ENCODE data around the gene DDI2.

The DDI2 gene

DNA sequence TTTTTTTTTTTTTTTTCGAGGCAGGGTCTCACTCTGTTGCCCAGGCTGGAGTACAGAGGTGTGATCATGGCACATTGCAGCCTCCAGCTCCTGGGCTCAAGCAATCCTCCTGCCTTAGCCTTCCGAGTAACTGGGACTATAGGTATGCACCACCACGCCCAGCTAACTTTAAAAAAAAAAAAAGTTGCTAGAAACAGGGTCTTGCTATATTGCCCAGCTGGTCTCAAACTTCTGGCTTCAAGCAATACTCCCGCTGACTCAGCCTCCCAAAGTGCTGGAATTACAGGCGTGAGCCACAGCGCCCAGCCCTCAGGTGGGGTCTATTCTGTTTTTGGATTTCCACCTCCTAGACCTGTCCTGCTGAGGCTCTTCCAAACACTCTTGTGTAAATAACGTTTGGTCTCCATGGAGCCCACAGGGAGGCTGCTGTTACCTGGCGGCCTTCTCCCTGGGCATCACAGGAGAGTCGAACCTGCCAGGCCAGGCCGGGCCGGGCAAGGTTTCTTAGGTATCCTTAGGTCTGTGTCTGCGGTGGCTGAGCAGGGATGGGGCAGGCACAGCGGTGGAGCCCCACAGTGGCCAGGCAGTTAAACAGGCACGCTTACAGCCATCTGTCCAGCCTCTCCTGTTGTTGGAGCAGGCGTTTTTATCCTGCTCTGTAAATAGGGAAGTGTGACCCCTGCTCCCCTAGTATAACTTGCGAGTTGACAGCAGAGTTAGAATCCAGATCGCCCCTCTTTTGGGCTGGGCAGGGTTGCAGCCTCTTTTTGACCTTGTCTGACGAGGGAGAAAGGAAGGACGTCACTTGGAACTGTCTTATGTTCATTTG lies 85.7 kb downstream of the DDI2 start:
- no peak for DNase-seq (ENCODE audit: low spot score)

DNA sequence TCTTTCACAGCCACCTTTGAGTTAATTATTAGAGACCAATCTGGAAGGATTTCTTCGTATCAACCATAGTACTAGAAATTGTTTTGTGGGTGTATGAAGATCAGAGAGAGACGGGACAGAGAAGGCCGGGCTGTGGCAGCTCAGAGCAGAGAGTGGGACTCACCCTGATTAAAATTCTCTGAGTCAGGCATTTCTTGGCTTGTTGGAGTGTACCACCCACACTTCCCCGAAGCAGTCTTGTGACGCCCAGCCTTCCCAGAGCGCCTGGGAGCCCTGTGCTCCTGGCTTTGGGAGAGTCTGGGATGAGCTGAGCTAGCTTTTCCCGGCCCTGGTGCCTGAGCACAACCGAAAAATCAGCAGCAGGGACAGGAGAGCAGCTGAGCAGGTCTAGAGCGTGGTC lies 86.3 kb downstream of the DDI2 start:
- DNase-seq (ENCODE audit: low spot score): no peak

DNA sequence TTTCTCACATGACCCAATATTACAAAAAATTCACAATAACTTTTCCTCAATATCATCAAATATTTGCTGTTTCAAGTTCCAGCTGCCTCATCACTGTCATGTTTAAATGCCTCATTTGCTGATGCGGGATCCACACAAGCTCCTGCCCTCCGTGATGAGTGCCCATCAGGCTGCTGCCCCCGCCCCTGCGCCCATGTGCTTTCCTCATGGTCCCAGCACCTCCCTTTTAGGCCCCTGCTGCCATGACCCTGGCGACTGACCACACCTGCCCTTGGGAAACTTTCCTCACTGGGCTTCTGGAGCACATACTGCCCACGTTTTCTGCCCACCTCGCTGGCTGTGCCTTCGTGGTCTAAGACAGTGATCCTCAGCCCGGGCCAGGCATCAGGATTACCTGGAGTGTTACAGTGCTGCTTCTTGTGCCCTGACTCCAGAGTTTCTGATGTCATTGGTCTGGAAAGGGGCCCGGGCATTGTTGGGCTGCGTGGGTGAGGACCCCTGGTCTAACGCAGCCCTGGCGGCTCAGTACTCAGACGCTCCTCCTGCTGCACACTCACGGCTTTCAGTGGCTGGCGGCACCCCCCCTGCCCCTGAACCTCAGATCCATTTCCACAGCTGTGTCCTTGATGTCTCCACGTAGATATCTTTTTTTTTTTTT lies 87.4 kb downstream of the DDI2 start:
- DNase-seq (ENCODE audit: low spot score): no peak

DNA sequence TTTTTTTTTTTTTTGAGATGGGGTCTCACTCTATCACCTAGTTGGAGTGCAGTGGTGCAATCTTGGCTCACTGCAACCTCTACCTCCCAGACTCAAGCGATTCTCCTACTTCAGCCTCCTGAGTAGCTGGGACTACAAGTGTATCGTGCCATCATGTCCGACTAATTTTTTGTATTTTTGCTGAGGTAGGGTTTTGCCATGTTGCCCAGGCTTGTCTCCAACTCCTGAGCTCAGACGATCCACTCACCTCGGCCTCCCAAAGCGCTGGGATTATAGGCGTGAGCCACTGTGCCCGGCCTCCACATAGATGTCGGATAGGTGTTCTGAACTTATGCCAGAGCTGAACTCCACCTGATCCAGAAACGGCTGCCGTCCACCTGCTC lies 87.9 kb downstream of the DDI2 start:
- DNase-seq (ENCODE audit: low spot score): no peak

GRCh38 chr1:15706751-15707150 lies 89.5 kb downstream of the DDI2 start:
- no peak for DNase-seq (ENCODE audit: low spot score)

DNA sequence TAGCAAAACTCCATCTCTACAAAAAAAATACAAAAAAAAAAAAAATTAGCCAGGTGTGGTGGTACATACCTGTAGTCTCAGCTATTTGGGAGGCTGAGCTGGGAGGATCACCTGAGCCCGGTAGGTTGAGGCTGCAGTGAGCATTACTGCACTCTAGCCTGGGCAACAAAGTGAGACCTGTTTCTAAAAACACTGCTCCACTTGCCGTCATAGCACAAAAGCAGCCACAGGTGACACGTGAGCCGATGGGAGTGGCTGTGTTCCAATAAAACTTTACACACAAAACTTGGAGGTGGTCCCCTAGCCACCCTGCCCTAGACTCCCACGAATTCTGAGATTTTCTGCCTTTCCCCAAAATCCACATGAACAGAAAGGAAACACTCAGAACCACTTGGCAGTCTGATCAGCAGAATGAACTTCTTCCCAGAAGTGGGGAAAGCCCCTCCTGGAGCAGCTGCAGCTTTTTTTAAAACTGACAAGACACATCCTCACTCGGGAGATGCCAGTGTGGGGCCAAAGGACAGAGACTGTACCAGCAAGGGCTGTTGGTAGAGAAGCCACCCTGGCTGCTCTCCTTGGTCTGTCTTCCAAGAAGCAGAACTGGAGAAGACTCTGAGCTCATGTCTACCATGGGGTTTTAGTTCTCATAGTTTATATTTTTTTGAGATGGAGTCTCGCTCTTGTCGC lies 90.1 kb downstream of the DDI2 start:
- no peak for DNase-seq (ENCODE audit: low spot score)

DNA sequence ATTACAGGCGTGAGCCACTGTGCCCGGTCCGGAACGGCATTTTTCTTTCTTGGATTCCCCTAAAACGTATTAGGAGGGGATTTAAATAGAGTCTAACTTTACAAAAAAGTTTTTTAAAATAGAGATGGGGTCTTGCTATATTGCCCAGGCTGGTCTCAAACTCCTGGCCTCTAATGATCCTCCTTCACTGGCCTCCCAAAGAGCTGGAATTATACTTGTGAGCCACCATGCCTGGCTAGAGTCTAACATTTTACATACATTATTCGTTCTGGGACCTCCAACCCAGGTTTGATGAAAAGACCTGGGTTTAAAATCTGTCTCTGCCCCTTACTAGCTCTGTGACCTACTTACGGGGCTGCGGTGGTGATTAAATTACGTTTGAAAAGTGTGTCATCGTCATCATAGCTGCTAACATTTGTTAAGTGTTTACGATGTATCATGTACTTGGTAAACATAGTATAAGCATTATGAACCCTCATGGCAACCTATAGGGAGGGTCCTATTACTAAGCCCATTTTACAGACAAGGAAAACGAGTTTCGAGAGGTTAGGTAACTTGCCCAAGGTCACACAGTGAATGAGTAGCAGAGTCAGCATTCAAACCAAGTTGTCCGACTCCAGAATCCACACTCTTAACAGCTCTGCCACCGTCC lies 91.4 kb downstream of the DDI2 start:
- no peak for DNase-seq (ENCODE audit: low spot score)

DNA sequence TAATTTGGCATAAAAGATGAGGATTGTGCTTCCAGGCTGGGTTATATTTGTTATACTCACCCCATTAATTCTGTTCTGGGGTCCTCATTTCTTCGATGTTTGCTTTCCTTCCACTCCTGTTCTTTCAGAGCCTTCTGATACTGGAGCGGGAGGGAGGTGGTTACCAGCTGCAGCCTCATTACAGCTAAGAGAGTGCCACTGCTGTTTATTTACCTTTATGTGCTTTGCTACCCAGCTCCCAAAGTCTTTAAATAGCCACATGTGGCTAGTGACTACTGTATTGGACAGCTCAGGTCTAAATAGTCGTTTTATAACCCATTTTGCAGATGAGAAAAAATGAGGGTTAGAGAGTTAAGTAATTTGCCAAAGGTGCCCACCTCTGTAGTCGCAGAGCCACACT lies 92.0 kb downstream of the DDI2 start:
- no peak for DNase-seq (ENCODE audit: low spot score)

DNA sequence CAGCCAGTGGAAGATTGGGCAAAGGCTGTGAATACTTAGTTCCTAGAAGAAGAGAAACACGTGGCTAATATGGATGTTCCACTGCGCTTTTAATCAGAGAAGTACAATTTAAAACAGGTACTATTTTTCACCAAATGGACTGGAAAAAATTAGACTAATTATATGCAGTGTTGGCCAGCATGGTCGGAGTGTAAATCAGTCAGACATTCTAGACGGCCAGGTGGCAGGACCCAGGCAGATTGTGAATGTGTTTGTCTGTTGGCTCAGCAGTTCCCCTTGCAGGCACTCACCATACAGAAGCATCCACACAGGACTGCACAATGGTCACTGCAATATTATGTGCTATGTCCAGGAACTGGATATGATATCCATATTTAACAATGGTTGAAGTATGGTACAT lies 94.9 kb downstream of the DDI2 start:
- no peak for DNase-seq (ENCODE audit: low spot score)

GRCh38 chr1:15714406-15715136 lies 97.3 kb downstream of the DDI2 start:
- DNase-seq (ENCODE audit: low spot score): no peak

- no peak for DNase-seq (ENCODE audit: low spot score)
These were observed 100.3 kb downstream of the DDI2 start for GRCh38 chr1:15717418-15718125.

- DNase-seq (ENCODE audit: low spot score): no peak
These were observed 100.9 kb downstream of the DDI2 start for GRCh38 chr1:15718199-15718601.

Measured in hematopoietic multipotent progenitor cell treated with erythropoietin and hydrocortisone succinate and interleukin-3 and kit ligand, for 17 days (in vitro differentiated cells).